Activated T-cell treated with anti-CD3 and anti-CD28 coated beads, Interleukin-2, amount 50 U/mL, for 1 hour (primary cell): Measurements from ENCODE around the gene CCDC60.
"Not testable (repeated sequence)": the region's sequence is repeated elsewhere in the genome, so short reads cannot be mapped to it uniquely, and the experiment has no call there.

Experiments
- DNase-seq: peaks from one replicate; pipeline ENCODE4 v3.0.0-alpha.2; 2020

The CCDC60 gene

DNA sequence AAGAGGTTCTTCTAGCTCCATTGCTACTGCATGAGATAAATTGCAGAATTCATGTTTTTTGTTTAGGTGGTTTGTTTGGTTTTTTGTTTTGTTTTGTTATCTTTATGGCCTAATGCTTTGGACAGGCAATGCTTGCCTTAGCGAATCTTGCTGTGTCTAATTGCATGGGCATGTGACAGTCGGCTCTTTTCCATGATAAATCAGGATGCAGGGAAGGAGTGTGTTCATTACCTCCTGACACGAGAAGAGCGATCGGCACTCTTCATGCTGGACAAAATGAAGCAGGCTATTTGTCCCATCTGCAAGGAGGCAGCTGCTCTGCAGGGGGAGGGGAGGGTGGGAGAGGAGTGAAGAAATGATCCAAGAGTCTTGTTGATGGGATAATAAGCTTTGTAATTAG is 6.5 kb downstream of the CCDC60 start:
- DNase-seq = no peak

GRCh38 chr12:119341988-119342387 is 7.5 kb downstream of the CCDC60 start:
- DNase-seq = no peak

- DNase-seq = no peak
These were observed 8.6 kb downstream of the CCDC60 start for GRCh38 chr12:119343130-119343529.

DNA sequence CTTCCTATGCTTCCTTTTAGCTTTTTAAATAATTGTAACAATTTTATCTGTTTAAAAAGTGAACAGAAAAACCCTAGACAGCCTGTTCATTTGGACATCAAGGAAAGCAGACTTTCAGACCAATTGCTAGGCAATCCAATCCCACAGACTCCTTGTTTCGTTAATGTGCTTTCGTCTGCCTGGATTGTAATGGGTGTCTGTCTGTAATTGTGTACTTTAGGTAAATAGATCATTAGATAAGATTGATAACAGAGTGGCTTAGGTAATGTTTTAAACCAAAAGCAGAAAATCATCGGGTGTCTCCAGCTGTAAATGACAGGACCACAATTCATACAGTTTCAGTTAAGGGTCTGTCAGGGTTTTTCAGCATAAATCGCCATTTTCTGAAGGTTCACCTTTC is 19.6 kb downstream of the CCDC60 start:
- DNase-seq = no peak

GRCh38 chr12:119360366-119360765 is 25.8 kb downstream of the CCDC60 start:
- DNase-seq = not testable (repeated sequence)

DNA sequence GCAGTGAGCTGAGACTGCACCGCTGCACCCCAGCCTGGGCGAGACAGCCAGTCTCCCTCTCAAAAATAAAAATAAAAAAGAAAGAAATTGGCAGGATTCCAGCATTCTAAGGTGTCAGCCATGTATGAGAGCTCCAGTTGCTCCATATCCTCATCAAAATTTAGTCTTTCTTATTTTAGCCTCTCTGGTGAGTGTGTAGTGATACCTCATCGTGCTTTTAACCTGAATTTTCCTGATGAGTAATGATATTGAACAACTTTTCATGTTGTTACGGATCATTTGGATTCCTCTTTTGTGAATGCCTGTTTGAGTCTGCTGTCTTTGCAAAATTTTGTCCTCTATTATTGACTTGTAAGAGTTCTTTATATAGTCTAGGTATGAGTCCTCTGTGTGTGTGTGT is 28.5 kb downstream of the CCDC60 start:
- DNase-seq = no peak

DNA sequence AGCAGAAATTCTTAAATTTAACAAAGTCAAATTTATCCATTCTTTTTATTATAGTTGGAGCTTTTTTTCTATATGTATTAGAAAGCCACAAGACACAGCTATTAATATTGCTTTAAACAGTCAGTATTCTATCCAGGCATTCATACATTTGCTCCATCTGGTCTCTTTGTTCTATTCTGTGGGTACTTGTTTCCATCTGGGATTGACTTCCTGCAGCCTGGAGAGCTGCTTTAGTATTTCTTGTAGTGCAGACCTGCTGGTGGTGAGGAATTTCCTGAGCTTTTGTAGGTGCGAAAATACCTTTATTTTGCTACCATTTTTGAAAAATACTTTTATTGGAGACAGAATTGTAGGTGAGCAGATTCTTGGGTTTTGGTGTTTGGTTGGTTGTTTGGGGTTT is 29.0 kb downstream of the CCDC60 start:
- no peak for DNase-seq

DNA sequence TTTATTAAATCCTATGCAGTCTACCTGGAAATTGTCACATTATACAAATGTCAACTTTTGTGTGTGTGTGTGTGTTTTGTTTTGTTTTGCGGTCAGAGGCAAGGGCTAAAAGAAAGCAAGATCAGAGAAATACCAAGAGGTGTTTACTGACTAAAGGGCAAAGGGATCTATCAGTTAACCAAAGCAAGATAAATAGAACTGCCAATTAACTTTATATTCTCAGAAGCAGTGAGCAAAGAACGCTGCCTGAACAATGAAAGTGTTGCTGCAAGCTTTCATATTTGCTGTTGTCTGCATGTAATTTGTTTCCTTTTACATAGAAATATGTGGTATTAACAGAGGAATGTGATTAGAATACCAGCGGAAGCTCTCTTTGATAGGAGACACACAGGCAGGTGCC is 30.9 kb downstream of the CCDC60 start:
- no peak for DNase-seq

GRCh38 chr12:119366007-119366406 is 31.5 kb downstream of the CCDC60 start:
- DNase-seq = no peak

DNA sequence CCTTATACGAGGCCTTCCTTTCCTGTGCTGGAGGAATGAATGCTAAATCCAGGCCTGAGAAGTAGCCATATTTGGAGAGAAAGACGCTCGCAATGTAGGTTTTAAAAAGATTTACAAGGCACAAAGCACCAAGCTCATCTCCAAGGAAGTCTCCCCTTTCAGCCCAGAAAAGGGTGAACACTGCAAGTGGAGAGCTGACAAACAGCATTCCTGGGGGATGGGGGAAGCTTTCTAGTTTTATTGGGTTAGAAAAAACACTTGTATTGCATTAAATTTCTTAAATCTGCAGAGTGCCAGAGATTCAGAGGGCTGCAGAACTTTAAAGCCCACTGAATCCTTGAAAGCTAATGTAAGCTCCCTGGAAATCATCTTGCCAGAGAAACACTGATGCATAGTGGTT is 34.6 kb downstream of the CCDC60 start:
- DNase-seq = no peak

DNA sequence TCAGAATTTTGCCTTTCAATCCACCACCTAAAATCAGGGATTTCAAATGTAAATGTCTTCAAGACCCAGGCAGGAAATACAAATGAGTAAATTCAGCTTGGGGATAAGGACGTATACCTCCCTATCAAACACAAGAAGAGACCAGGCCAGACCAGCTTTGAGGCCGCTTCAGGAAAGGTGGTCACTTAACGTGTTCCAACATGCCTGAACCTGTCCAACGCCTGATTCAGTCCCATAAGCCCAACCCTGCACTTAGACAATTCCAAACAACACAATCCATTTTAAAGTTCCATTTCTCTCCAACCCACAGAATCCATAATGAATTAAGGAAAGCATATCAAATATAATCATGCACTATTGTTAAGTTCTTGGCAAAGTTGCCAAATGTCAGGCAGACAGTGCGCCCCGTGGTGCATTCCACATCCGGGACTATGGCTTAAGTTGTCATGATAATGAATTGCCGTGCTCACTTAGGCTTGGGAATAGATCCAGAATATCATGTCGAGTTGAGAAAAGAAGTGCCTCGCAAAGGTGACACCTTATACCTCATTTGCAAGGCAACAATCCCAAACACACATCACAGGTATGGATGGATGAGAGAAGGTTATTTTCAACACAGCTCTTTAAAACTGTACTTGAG is 35.5 kb downstream of the CCDC60 start:
- no peak for DNase-seq

DNA sequence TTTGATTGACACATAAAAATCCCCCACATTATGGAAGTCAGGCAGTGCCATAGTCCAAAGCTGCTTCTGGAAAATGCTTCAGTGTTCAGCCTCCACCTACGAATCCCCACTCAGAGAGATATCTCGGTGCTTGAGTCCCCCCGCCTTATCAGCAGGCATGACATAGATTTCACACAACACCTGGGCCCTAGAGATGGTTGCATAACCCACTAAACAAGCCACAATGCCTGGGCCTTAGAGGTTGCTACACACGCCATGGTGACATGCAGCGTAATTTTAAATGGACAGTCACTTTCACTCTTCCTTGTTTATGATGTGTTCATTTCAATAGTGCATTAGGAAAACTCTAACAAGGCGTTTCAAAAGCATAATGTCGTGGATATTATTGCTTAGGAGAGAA is 38.0 kb downstream of the CCDC60 start:
- no peak for DNase-seq

GRCh38 chr12:119373001-119373400 is 38.5 kb downstream of the CCDC60 start:
- no peak for DNase-seq

DNA sequence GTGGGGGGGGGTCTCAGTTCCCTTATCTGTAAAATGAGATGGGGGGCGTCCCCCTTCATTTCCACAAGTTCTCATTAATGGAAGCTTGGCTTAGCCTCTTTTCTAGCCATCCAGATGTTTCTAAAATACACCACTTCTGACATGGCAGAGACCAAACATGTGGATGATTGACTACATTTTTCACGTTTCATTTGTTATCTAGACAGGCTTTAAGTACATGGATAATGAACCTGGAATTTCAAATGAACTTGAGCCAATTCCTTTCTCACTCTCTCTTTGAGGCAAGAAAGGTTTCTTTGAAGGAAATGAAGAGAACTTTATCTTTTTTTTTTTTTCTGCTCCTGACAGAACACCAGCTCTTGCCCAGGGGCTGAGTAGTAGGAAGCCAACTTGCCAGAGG is 39.1 kb downstream of the CCDC60 start:
- no peak for DNase-seq

DNA sequence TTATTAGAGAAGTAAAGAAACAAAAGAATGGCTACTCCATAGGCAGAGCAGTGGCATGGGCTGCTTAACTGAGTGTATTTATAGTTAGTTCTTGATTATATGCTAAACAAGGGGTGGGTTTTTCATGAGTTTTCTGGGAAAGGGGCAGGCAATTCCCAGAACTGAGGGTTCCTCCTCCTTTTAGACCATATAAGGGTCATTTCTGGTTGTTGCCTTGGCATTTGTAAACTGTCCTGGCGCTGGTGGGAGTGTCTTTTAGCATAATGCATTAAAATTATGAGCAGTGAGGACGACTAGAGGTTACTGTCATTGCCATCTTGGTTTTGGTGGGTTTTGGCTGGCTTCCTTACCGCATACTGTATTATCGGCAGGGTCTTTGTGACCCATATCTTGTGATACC is 40.1 kb downstream of the CCDC60 start:
- no peak for DNase-seq

- DNase-seq = no peak
These were observed 40.8 kb downstream of the CCDC60 start for GRCh38 chr12:119375075-119375882.

GRCh38 chr12:119375883-119376190 is 41.3 kb downstream of the CCDC60 start:
- DNase-seq = no peak

DNA sequence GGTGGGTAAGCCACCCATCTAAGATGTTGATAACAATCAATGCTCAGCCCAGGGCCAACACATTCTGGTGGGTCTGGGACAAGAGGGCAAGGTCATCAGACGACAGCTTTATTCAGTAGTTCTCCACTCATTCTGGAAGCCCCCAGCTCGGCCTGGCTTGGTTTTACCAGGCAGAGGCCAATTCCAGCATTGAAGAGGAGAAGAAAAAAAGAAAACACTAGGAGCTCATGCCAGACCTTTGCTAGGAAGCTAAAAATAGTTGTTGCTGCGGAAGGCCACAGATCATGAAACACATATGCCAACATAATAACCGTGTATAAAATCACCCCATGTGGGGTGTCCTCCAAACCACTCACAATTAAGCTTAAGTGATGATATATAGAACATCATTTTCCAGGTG is 44.4 kb downstream of the CCDC60 start:
- no peak for DNase-seq

- no peak for DNase-seq
These were observed 47.1 kb downstream of the CCDC60 start for GRCh38 chr12:119381471-119382235.

DNA sequence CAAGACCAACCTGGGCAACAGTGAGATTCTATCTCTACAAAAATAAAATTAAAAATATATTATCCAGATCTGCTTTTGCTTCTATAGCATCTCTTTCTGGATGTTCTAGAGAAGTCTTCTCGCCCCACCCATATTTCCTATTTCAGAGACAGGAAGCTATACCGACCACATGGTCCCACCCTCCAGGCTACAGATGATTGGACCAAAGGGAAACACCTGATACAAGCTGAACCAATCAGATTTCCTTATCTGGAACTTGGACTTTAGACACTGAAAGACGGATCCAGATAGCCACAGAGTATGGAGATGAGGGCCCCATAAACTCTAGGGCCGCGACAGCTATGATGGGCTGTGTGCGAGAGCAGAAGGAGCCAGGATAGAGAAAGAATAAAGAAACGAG is 48.7 kb downstream of the CCDC60 start:
- no peak for DNase-seq

- no peak for DNase-seq
These were observed 49.8 kb downstream of the CCDC60 start for GRCh38 chr12:119384340-119384739.

GRCh38 chr12:119385659-119386058 is 51.1 kb downstream of the CCDC60 start:
- DNase-seq = no peak

DNA sequence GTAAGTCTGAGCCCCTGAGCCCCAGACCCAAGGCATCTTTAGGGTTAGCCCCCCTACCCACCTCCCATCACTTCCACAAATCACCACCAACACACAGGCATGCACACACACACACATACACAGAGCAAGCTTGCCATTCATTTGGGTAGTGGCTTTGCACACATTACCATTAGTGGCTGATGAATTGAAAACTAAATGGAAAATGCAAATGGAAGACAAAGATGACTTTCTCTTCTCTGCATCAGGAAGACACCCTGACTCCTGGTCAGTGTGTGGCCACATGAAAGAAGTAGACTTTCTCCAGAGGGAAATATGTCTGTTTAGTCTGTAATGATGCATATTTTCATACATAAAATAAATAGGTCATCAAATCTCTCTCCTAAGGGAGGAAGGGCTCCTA is 55.2 kb downstream of the CCDC60 start:
- no peak for DNase-seq

DNA sequence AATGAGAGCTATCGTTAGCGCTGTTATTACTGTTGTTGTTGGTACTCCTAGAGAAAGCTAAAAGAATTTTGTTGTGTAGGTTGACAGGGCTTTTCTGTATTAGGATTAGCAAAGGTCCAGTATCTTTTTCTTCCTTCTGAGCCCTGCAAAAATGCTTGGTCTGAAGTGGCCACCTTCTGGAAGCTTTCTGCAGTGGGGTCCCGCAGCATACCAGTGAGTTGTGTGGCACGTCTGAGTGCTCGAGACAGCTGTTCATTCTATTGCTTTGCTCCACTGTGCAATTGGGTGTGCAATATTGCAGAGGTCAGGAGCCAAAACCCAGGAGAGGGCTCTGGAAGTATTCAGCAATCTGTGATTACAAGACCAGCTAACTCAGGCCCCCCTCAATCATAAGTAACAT is 57.1 kb downstream of the CCDC60 start:
- DNase-seq = no peak
